Sigmoid colon (tissue), 7 donors: Measurements from ENCODE around the gene ABCC3. TPM values are rescaled to one million over a fixed set of nuclear protein-coding genes. Genes with fewer than 3 reads are reported as not detected.

Source experiments
- DNase-seq: peaks from one replicate; pipeline ENCODE4 v3.0.0-alpha.2; 2019
- H3K27ac ChIP-seq, 4 donors: fragments of 200-600 bp; sonication (generic); one replicate each; pipeline ENCODE4 v1.5.1; 2016 to 2019; ENCODE audit warnings: mild to moderate bottlenecking in 1 of 4
- H3K27me3 ChIP-seq, 3 donors: fragments of 200-600 bp; sonication (generic); one replicate each; pipeline ENCODE4 v1.5.1; 2019; ENCODE audit warnings: mild to moderate bottlenecking in 1 of 3
- H3K36me3 ChIP-seq, 4 donors: fragments of 200-600 bp; sonication (generic); one replicate each; pipeline ENCODE4 v1.5.1; 2016 to 2019
- H3K4me1 ChIP-seq, 4 donors: fragments of 200-600 bp; sonication (generic); one replicate each; pipeline ENCODE4 v1.5.1; 2017 to 2019
- H3K4me3 ChIP-seq, 4 donors: fragments of 200-600 bp; sonication (generic); one replicate each; pipeline ENCODE4 v1.5.1; 2017 to 2019; ENCODE audit warnings: mild to moderate bottlenecking in 2 of 4, moderate library complexity in 1 of 4
- H3K9me3 ChIP-seq, 4 donors: fragments of 200-600 bp in 3 of 4; sonication (generic) in 3 of 4; one replicate each; pipeline versions ENCODE4 v1.5.1 to v1.6.1; 2013 to 2019
- CTCF ChIP-seq, 4 experiments: fragments of 450-650 bp in 3 of 4; fragments of 200-600 bp in 1 of 4; IDR thresholded peaks; one replicate each; pipeline ENCODE4 v1.5.1; 2016 to 2019; ENCODE audit warnings: antibody characterized with exemption in 4 of 4, mild to moderate bottlenecking in 3 of 4, moderate library complexity in 2 of 4
- EP300 ChIP-seq, 4 donors: sonication (generic); formaldehyde crosslinking; IDR thresholded peaks; one replicate each; pipeline ENCODE4 v1.6.1; 2017; ENCODE audit warnings: antibody characterized with exemption in 4 of 4
- POLR2A ChIP-seq, 2 donors: fragments of 450-650 bp; IDR thresholded peaks; one replicate each; pipeline ENCODE4 v1.6.1; 2016; ENCODE audit warnings: antibody characterized with exemption in 2 of 2, mild to moderate bottlenecking in 2 of 2, moderate library complexity in 2 of 2
- POLR2AphosphoS5 ChIP-seq, 4 donors: sonication (generic); formaldehyde crosslinking; IDR thresholded peaks; one replicate each; pipeline ENCODE4 v1.6.1; 2017; ENCODE audit warnings: antibody characterized with exemption in 4 of 4
- WGBS, 2 donors: extraction: QIAGEN DNeasy Blood & Tissue Kit; methylation state at CpG; one replicate each; pipeline ENCODE4 v1.1.7; 2013; 5-methylcytosine and 5-hydroxymethylcytosine counted together
- intact Hi-C: fragments of 100-400 bp; cut with DNase I; formaldehyde crosslinking; loops from one replicate; pipeline ENCODE4 v1.15.1; 2023
- polyA plus RNA-seq, 3 donors: library from polyadenylated mRNA; stranded (reverse); fragments of 200-250 nt; gene quantifications; one replicate each; pipeline ENCODE4 v1.2.3, GENCODE V29; 2013
- total RNA-seq, 4 donors: library from RNA; depleted of rRNA; stranded (reverse); fragments of >200 nt; gene quantifications; one replicate each; pipeline ENCODE4 v1.1.0, GENCODE V29; 2016
- donor health status: healthy with polysubstance abuse.
- donor health status: Bipolar disorder and iron deficiency.
- donor health status: healthy.

The ABCC3 gene
- total and polyA plus RNA-seq, 7 donors, result 0.71 to 94.1 (median 2.6) TPM

- Histone ChIP-seq H3K4me3 (no peak overlapping the region), H3K27me3 (no peaks in the 10 kb centered on the region), H3K36me3 (no peaks in the 10 kb centered on the region), H3K27ac (no peak overlapping the region), H3K9me3 (no peaks in the 10 kb centered on the region), H3K4me1 (peaks cover 0 to 32% (median 20%) of the 10 kb centered on the region in 4 donors)
- no peak for DNase-seq
- WGBS, 2 donors, result 45 to 78% methylated on average over 10 of the region's 10 CpGs
- TF ChIP-seq POLR2AphosphoS5 (IDR thresholded peaks at IDR 0.05) (no peak), CTCF (IDR thresholded peaks at IDR 0.05) (no peak), POLR2A (IDR thresholded peaks at IDR 0.05) (no peak), EP300 (IDR thresholded peaks at IDR 0.05) (no peak)
- intact Hi-C loops, result no loop called here
Observed at GRCh38 chr17:50642722-50643656, 8.3 kb downstream of the ABCC3 start.

- no peaks in the 10 kb centered on the region for H3K9me3 ChIP-seq
- TF ChIP-seq POLR2AphosphoS5 (IDR thresholded peaks at IDR 0.05) (no peak), CTCF (IDR thresholded peaks at IDR 0.05) (no peak)
- WGBS, 2 donors, result 94 to 96% methylated on average over 3 of the region's 3 CpGs
- no peak for DNase-seq
- H3K27me3 ChIP-seq, result no peaks in the 10 kb centered on the region
- H3K36me3 ChIP-seq, result no peaks in the 10 kb centered on the region
- peaks cover 0 to 6% (median 0%) of the 10 kb centered on the region in 4 donors for H3K4me1 ChIP-seq
- H3K4me3 ChIP-seq, result no peak overlapping the region
- H3K27ac ChIP-seq, result no peak overlapping the region
- intact Hi-C loops, result no loop called here
Observed at GRCh38 chr17:50645748-50646682, 11.3 kb downstream of the ABCC3 start.

- Histone ChIP-seq H3K36me3 (no peaks in the 10 kb centered on the region), H3K27ac (no peak overlapping the region), H3K27me3 (no peaks in the 10 kb centered on the region), H3K4me3 (no peak overlapping the region), H3K4me1 (no peaks in the 10 kb centered on the region), H3K9me3 (no peaks in the 10 kb centered on the region)
- intact Hi-C loops, result no loop called here
- DNase-seq, result no peak
- TF ChIP-seq CTCF (IDR thresholded peaks at IDR 0.05), result no peak
- 76 to 91% methylated on average over 2 of the region's 2 CpGs for WGBS, 2 donors
Observed at GRCh38 chr17:50647187-50647586, 12.5 kb downstream of the ABCC3 start.

- H3K27ac ChIP-seq, result no peak overlapping the region
- H3K27me3 ChIP-seq, result no peaks in the 10 kb centered on the region
- no peak for DNase-seq
- intact Hi-C loops, result no loop called here
- no peak overlapping the region for H3K4me3 ChIP-seq
- 80 to 84% methylated on average over 7 of the region's 7 CpGs for WGBS, 2 donors
- no peaks in the 10 kb centered on the region for H3K36me3 ChIP-seq
- TF ChIP-seq POLR2A (IDR thresholded peaks at IDR 0.05) (no peak), CTCF (IDR thresholded peaks at IDR 0.05) (no peak), EP300 (IDR thresholded peaks at IDR 0.05) (no peak), POLR2AphosphoS5 (IDR thresholded peaks at IDR 0.05) (no peak)
- no peaks in the 10 kb centered on the region for H3K4me1 ChIP-seq
- no peaks in the 10 kb centered on the region for H3K9me3 ChIP-seq
Observed at GRCh38 chr17:50649042-50649908, 14.6 kb downstream of the ABCC3 start.
